IMR-90 (cell line): ENCODE data around the gene B3GALT4. TPM values are rescaled to one million over a fixed set of nuclear protein-coding genes. Genes with fewer than 3 reads are reported as not detected.

Experiments
- ATAC-seq: fragments of 200-7000 bp; cut with Tn5 transposase; 2 replicates; pipeline ENCODE4 v1.9.1; 2020; ENCODE audit warnings: low read depth, mild to moderate bottlenecking, moderate library complexity
- BruUV-seq: library from RNA; stranded (reverse); fragments of 400-500 nt; replicated peaks from 2 replicates; lab custom pipeline; 2021; lab: Mats Ljungman, UMichigan
- CTCF ChIA-PET: fragments of 300-600 bp; formaldehyde crosslinking; extraction: SDS; loops from one replicate; lab custom pipeline; 2021; ENCODE audit warnings: antibody characterized with exemption; lab: Yijun Ruan, JAX
- POLR2A ChIA-PET: fragments of 300-600 bp; sonication (Branson Sonifier 250); formaldehyde crosslinking; loops from one replicate; lab custom pipeline; 2022; ENCODE audit warnings: antibody characterized with exemption; ENCODE audit not compliant: unreplicated experiment; lab: Charles Lee
- DNase-seq: peaks from one replicate; pipeline ENCODE4 v3.0.0; 2013
- H2AFZ ChIP-seq: replicated peaks from 2 replicates; pipeline ENCODE3; 2013; ENCODE audit warnings: low read length, mild to moderate bottlenecking; ENCODE audit not compliant: poor library complexity
- H2AK5ac ChIP-seq: 2 replicates; pipeline ENCODE4 v1.6.1; 2013; ENCODE audit warnings: low read depth, low read length, inconsistent platforms
- H2AK9ac ChIP-seq: replicated peaks from 2 replicates; pipeline ENCODE3; 2013; ENCODE audit warnings: mild to moderate bottlenecking, low read depth, low read length, moderate library complexity; ENCODE audit not compliant: poor library complexity
- H2BK120ac ChIP-seq: 2 replicates; pipeline ENCODE4 v1.6.1; 2013; ENCODE audit warnings: low read depth, low read length, inconsistent platforms
- H2BK15ac ChIP-seq: 3 replicates; pipeline ENCODE4 v1.6.1; 2013; ENCODE audit warnings: low read depth, low read length, inconsistent platforms
- H2BK20ac ChIP-seq: 2 replicates; pipeline ENCODE4 v1.6.1; 2013; ENCODE audit warnings: low read depth, mild to moderate bottlenecking, inconsistent platforms, low read length, moderate library complexity
- H2BK5ac ChIP-seq: 2 replicates; pipeline ENCODE4 v1.6.1; 2013; ENCODE audit warnings: mild to moderate bottlenecking, low read depth, low read length, inconsistent platforms; ENCODE audit not compliant: poor library complexity, severe bottlenecking
- H3K14ac ChIP-seq: replicated peaks from 2 replicates; pipeline ENCODE4 v1.6.1; 2013; ENCODE audit warnings: low read depth, low read length, inconsistent platforms
- H3K18ac ChIP-seq: 2 replicates; pipeline ENCODE4 v1.6.1; 2013; ENCODE audit warnings: low read depth, low read length, control low read depth
- H3K23ac ChIP-seq: 2 replicates; pipeline ENCODE4 v1.6.1; 2013; ENCODE audit warnings: low read depth, low read length, inconsistent platforms
- H3K27ac ChIP-seq: 2 replicates; pipeline ENCODE4 v1.5.1; 2013; ENCODE audit warnings: mild to moderate bottlenecking, control low read depth, low read length; ENCODE audit not compliant: insufficient read depth
- H3K27me3 ChIP-seq: 2 replicates; pipeline ENCODE4 v1.6.1; 2013; ENCODE audit warnings: low read length; ENCODE audit not compliant: control insufficient read depth, insufficient read depth
- H3K36me3 ChIP-seq: 2 replicates; pipeline ENCODE4 v1.6.1; 2013; ENCODE audit warnings: low read length, mixed read lengths; ENCODE audit not compliant: control insufficient read depth, insufficient read depth
- H3K4ac ChIP-seq: 2 replicates; pipeline ENCODE4 v1.6.1; 2013; ENCODE audit warnings: low read depth, low read length, inconsistent platforms
- H3K4me1 ChIP-seq: 2 replicates; pipeline ENCODE4 v1.6.1; 2013; ENCODE audit warnings: low read length, mixed read lengths; ENCODE audit not compliant: control insufficient read depth, insufficient read depth
- H3K4me2 ChIP-seq: 2 replicates; pipeline ENCODE4 v1.6.1; 2013; ENCODE audit warnings: low read depth, mild to moderate bottlenecking, control low read depth, low read length, moderate library complexity
- H3K4me3 ChIP-seq: 2 replicates; pipeline ENCODE4 v1.5.1; 2013; ENCODE audit warnings: low read depth, mild to moderate bottlenecking, control low read depth, low read length, moderate library complexity; ENCODE audit not compliant: insufficient read depth
- H3K56ac ChIP-seq: 2 replicates; pipeline ENCODE4 v1.6.1; 2013; ENCODE audit warnings: low read length, inconsistent platforms; ENCODE audit not compliant: insufficient read depth; ENCODE audit errors: extremely low read depth
- H3K79me1 ChIP-seq, 2 experiments: 2 replicates each; pipeline ENCODE4 v1.6.1; 2013; ENCODE audit warnings: low read length in 2 of 2, inconsistent platforms in 1 of 2, low read depth in 1 of 2
- H3K9ac ChIP-seq: 2 replicates; pipeline ENCODE4 v1.6.1; 2013; ENCODE audit warnings: low read depth, low read length, control low read depth
- H3K9me1 ChIP-seq: 2 replicates; pipeline ENCODE4 v1.6.1; 2013; ENCODE audit warnings: low read length, inconsistent platforms; ENCODE audit not compliant: insufficient read depth
- H3K9me3 ChIP-seq: 2 replicates; pipeline ENCODE4 v1.6.1; 2013; ENCODE audit warnings: low read length; ENCODE audit not compliant: control insufficient read depth, insufficient read depth
- H4K20me1 ChIP-seq: 2 replicates; pipeline ENCODE4 v1.6.1; 2013; ENCODE audit warnings: low read length, inconsistent platforms; ENCODE audit not compliant: insufficient read depth
- H4K5ac ChIP-seq: 2 replicates; pipeline ENCODE4 v1.6.1; 2013; ENCODE audit warnings: mild to moderate bottlenecking, low read depth, low read length, control low read depth
- H4K8ac ChIP-seq, 2 experiments: 2 replicates each; pipeline ENCODE4 v1.6.1; 2013; ENCODE audit warnings: low read depth in 2 of 2, low read length in 2 of 2, control low read depth in 1 of 2, inconsistent platforms in 1 of 2
- H4K91ac ChIP-seq: 2 replicates; pipeline ENCODE4 v1.6.1; 2013; ENCODE audit warnings: low read depth, low read length, inconsistent platforms; ENCODE audit not compliant: insufficient read depth
- CEBPB ChIP-seq: IDR thresholded peaks from 2 replicates; pipeline ENCODE4 v1.6.1; 2012; ENCODE audit warnings: low read depth, low read length, improper control_type of control experiment
- CHD1 ChIP-seq: IDR thresholded peaks from 2 replicates; pipeline ENCODE4 v1.6.1; 2012; ENCODE audit warnings: low read depth, low read length, improper control_type of control experiment
- FOS ChIP-seq: fragments of 150-350 bp; IDR thresholded peaks from 2 replicates; pipeline ENCODE4 v1.6.1; 2016; ENCODE audit warnings: low read depth, low read length
- MAFK ChIP-seq: IDR thresholded peaks from 2 replicates; pipeline ENCODE4 v1.6.1; 2012; ENCODE audit warnings: low read depth, low read length, improper control_type of control experiment
- MAZ ChIP-seq: IDR thresholded peaks from 2 replicates; pipeline ENCODE4 v1.6.1; 2012; ENCODE audit warnings: low read depth, mild to moderate bottlenecking, low read length, improper control_type of control experiment, moderate library complexity, borderline replicate concordance
- NFE2L2 ChIP-seq: fragments of 150-350 bp; IDR thresholded peaks from 2 replicates; pipeline ENCODE4 v1.6.1; 2016; ENCODE audit warnings: low read depth, mild to moderate bottlenecking, low read length
- POLR2A ChIP-seq: IDR thresholded peaks from 2 replicates; pipeline ENCODE4 v1.6.1; 2012; ENCODE audit warnings: mild to moderate bottlenecking, low read depth, low read length
- RCOR1 ChIP-seq: IDR thresholded peaks from 2 replicates; pipeline ENCODE4 v1.6.1; 2012; ENCODE audit warnings: mild to moderate bottlenecking, low read length, improper control_type of control experiment; ENCODE audit not compliant: insufficient replicate concordance
- WGBS, 2 experiments: methylation state at CpG; one replicate each; pipeline versions ENCODE4 v1.1.5 to v1.1.7; 2013; ENCODE audit warnings: missing lambda C conversion rate in 2 of 2; ENCODE audit not compliant: insufficient read length in 1 of 2; ENCODE audit errors: extremely low coverage in 2 of 2; 5-methylcytosine and 5-hydroxymethylcytosine counted together
- dilution Hi-C: fragments of 300-500 bp; cut with HindIII; formaldehyde crosslinking; loops from one replicate; pipeline ENCODE4 v1.14.3; 2018; ENCODE audit warnings: low sequenced_read_pairs; ENCODE audit not compliant: unreplicated experiment
- in situ Hi-C: fragments of 300-500 bp; cut with MboI; formaldehyde crosslinking; loops from 3 replicates; pipeline ENCODE4 v1.14.3; 2019; ENCODE audit warnings: low sequenced_read_pairs, inconsistent platforms, mixed read lengths
- intact Hi-C: fragments of 100-400 bp; cut with micrococcal nuclease; formaldehyde crosslinking; loops from 2 replicates; pipeline ENCODE4 v1.10.0; 2022
- polyA plus RNA-seq, 3 experiments: library from polyadenylated mRNA; depleted of rRNA; stranded (reverse); fragments of >200 nt; gene quantifications; 2 replicates each; pipeline ENCODE4 v1.2.3, GENCODE V29; 2012; ENCODE audit warnings: low replicate concordance in 1 of 3
- total RNA-seq: library from RNA; depleted of rRNA; stranded (reverse); fragments of >200 nt; gene quantifications from 2 replicates; pipeline ENCODE4 v1.2.3, GENCODE V29; 2012
- TF ChIP-seq, protein P1 (sequence below): fragments of 150-350 bp; IDR thresholded peaks from 2 replicates; pipeline ENCODE4 v1.6.1; 2016; ENCODE audit warnings: low read depth, mild to moderate bottlenecking, low read length, moderate library complexity, borderline replicate concordance
- TF ChIP-seq, protein P2 (sequence below): fragments of 150-350 bp; IDR thresholded peaks from 2 replicates; pipeline ENCODE4 v1.6.1; 2017; ENCODE audit warnings: mild to moderate bottlenecking, antibody characterized with exemption, low read length, low read depth

The B3GALT4 gene
- total and polyA plus RNA-seq, 2 of the 4 experiments (the other 2 are of a cell fraction): 0.70 to 0.72 TPM

DNA sequence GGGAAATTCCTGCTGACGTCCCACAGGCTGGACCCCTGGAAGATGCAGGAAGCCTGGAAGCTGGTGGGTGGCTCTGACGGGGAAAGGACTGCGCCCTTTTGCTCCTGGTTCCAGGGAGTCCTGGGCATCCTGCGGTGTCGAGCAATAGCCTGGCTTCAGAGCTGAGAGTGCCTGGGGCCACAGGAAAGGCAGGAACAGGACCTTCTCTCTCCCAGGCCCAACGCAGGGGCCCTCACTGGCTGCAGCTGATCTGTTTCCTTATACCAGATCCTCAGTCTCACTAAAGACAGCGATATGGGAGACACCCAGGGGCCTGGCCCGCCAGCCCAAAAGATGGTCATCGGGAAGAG, 1.4 kb downstream of the B3GALT4 start:
- H3K36me3 ChIP-seq: peaks cover 66% of the 10 kb centered on the region
- H4K8ac ChIP-seq: peak overlapping the region in 1 of 2 experiments; percentile 52; a peak in 1 of 4 replicates
- POLR2A ChIA-PET: interaction anchor here (1.8 kb wide), 1 partner anchor 11 kb away, joined by 10 read pairs; the partner anchor contains the start of genes PFDN6 and WDR46
- H2BK5ac ChIP-seq: no peak overlapping the region
- 83% methylated on average over 4 of the region's 9 CpGs; no CpG with 5 or more reads in 1 of the 2 experiments for WGBS, 2 experiments
- peaks cover 6% of the 10 kb centered on the region for H3K9me1 ChIP-seq
- no peak overlapping the region for H2BK20ac ChIP-seq
- no peaks in the 10 kb centered on the region for H3K27me3 ChIP-seq
- TF ChIP-seq CHD1 (no peak), NFE2L2 (no peak), MAZ (no peak), MAFK (no peak), CEBPB (no peak), RCOR1 (no peak), FOS (no peak), POLR2A (no peak)
- TF ChIP-seq, protein P1, sequence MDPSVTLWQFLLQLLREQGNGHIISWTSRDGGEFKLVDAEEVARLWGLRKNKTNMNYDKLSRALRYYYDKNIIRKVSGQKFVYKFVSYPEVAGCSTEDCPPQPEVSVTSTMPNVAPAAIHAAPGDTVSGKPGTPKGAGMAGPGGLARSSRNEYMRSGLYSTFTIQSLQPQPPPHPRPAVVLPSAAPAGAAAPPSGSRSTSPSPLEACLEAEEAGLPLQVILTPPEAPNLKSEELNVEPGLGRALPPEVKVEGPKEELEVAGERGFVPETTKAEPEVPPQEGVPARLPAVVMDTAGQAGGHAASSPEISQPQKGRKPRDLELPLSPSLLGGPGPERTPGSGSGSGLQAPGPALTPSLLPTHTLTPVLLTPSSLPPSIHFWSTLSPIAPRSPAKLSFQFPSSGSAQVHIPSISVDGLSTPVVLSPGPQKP: no peak
- TF ChIP-seq, protein P2, sequence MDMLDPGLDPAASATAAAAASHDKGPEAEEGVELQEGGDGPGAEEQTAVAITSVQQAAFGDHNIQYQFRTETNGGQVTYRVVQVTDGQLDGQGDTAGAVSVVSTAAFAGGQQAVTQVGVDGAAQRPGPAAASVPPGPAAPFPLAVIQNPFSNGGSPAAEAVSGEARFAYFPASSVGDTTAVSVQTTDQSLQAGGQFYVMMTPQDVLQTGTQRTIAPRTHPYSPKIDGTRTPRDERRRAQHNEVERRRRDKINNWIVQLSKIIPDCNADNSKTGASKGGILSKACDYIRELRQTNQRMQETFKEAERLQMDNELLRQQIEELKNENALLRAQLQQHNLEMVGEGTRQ: no peak
- no peak overlapping the region for H3K56ac ChIP-seq
- H3K27ac ChIP-seq: no peak overlapping the region
- H3K9ac ChIP-seq: no peak overlapping the region
- in situ Hi-C loops (no loop called here), intact Hi-C loops (no loop called here), dilution Hi-C loops (no loop called here)
- peak overlapping the region; percentile 94 for H2AK9ac ChIP-seq
- no TSS peak for BruUV-seq
- CTCF ChIA-PET: interaction anchor here (1.8 kb wide), 1 partner anchor 19 kb away, joined by 5 read pairs; no protein-coding TSS in a partner anchor
- no peak overlapping the region for H3K4me3 ChIP-seq
- ATAC-seq: no peak
- peaks cover 66% of the 10 kb centered on the region for H4K20me1 ChIP-seq
- no peak overlapping the region for H2BK15ac ChIP-seq
- H3K14ac ChIP-seq: no peak overlapping the region
- H3K9me3 ChIP-seq: no peaks in the 10 kb centered on the region
- no peak overlapping the region for H2AK5ac ChIP-seq
- no peak overlapping the region for H2BK120ac ChIP-seq
- H2AFZ ChIP-seq: no peak overlapping the region
- H4K5ac ChIP-seq: no peak overlapping the region
- no peak overlapping the region for H3K23ac ChIP-seq
- H3K4me1 ChIP-seq: peaks cover 12% of the 10 kb centered on the region
- no peak overlapping the region for H3K18ac ChIP-seq
- no peak overlapping the region for H3K4ac ChIP-seq
- peaks cover 21 to 50% of the 10 kb centered on the region in 2 experiments for H3K79me1 ChIP-seq
- DNase-seq: no peak
- no peak overlapping the region for H3K4me2 ChIP-seq
- H4K91ac ChIP-seq: no peak overlapping the region
